SIG-M5 (cell line): ENCODE results near the gene ADRM1.

Experiments
- DNase-seq: peaks from one replicate; lab custom pipeline; 2025; lab: John Stamatoyannopoulos, UW

The ADRM1 gene

GRCh38 chr20:62311832-62312661 is 9.2 kb downstream of the ADRM1 start:
- no peak for DNase-seq

- no peak for DNase-seq
Measured at GRCh38 chr20:62312662-62312977, 9.8 kb downstream of the ADRM1 start.

GRCh38 chr20:62313021-62313420 is 10.2 kb downstream of the ADRM1 start:
- DNase-seq, result no peak

- no peak for DNase-seq
Measured at GRCh38 chr20:62313460-62314338, 10.9 kb downstream of the ADRM1 start.

GRCh38 chr20:62314339-62314638 is 11.5 kb downstream of the ADRM1 start:
- no peak for DNase-seq

- no peak for DNase-seq
Measured at GRCh38 chr20:62314711-62315302, 12.0 kb downstream of the ADRM1 start.

- no peak for DNase-seq
Measured at GRCh38 chr20:62315773-62316172, 13.0 kb downstream of the ADRM1 start.

GRCh38 chr20:62316331-62317166 is 13.8 kb downstream of the ADRM1 start:
- no peak for DNase-seq

GRCh38 chr20:62317167-62317655 is 14.4 kb downstream of the ADRM1 start:
- DNase-seq, result no peak

- DNase-seq, result no peak
Measured at GRCh38 chr20:62318400-62319345, 15.9 kb downstream of the ADRM1 start.

- no peak for DNase-seq
Measured at GRCh38 chr20:62319346-62319909, 16.6 kb downstream of the ADRM1 start.

- DNase-seq, result no peak
Measured at GRCh38 chr20:62320581-62321354, 18.0 kb downstream of the ADRM1 start.

GRCh38 chr20:62321521-62321948 is 18.7 kb downstream of the ADRM1 start:
- no peak for DNase-seq

- DNase-seq, result no peak
Measured at GRCh38 chr20:62321975-62322374, 19.2 kb downstream of the ADRM1 start.

GRCh38 chr20:62322492-62323041 is 19.8 kb downstream of the ADRM1 start:
- no peak for DNase-seq

GRCh38 chr20:62323146-62323979 is 20.6 kb downstream of the ADRM1 start:
- DNase-seq, result no peak

- no peak for DNase-seq
Measured at GRCh38 chr20:62323980-62324906, 21.4 kb downstream of the ADRM1 start.
